Subcutaneous abdominal adipose tissue (tissue), 5 donors: Measurements from ENCODE around the gene CSHL1.

ENCODE experiments used
- H3K27ac ChIP-seq: one replicate; pipeline ENCODE4 v1.7.0; 2013; ENCODE audit warnings: low read depth, mild to moderate bottlenecking, inconsistent platforms, low read length, moderate library complexity
- H3K27me3 ChIP-seq, 5 donors: one replicate each; pipeline ENCODE4 v1.7.0; 2013; ENCODE audit warnings: low read length in 5 of 5, inconsistent platforms in 1 of 5; ENCODE audit not compliant: control insufficient read depth in 5 of 5, insufficient read depth in 4 of 5
- H3K36me3 ChIP-seq, 5 donors: one replicate each; pipeline ENCODE4 v1.7.0; 2013; ENCODE audit warnings: low read length in 5 of 5; ENCODE audit not compliant: control insufficient read depth in 5 of 5, insufficient read depth in 5 of 5
- H3K4me1 ChIP-seq, 5 donors: one replicate each; pipeline ENCODE4 v1.7.0; 2013; ENCODE audit warnings: low read length in 5 of 5, mild to moderate bottlenecking in 3 of 5, moderate library complexity in 1 of 5; ENCODE audit not compliant: control insufficient read depth in 5 of 5, insufficient read depth in 5 of 5
- H3K4me3 ChIP-seq, 5 donors: one replicate each; pipeline ENCODE4 v1.7.0; 2013; ENCODE audit warnings: low read length in 5 of 5, low read depth in 1 of 5
- H3K9ac ChIP-seq, 5 donors: one replicate each; pipeline ENCODE4 v1.7.0; 2013; ENCODE audit warnings: low read length in 5 of 5, mild to moderate bottlenecking in 4 of 5, moderate library complexity in 3 of 5
- H3K9me3 ChIP-seq, 5 donors: one replicate each; pipeline ENCODE4 v1.7.0; 2013; ENCODE audit warnings: low read length in 5 of 5; ENCODE audit not compliant: control insufficient read depth in 5 of 5
- donor health status: healthy.
- donor health status: healthy.
- donor health status: healthy.
- donor health status: healthy.
- donor health status: healthy.

Gene CSHL1

DNA sequence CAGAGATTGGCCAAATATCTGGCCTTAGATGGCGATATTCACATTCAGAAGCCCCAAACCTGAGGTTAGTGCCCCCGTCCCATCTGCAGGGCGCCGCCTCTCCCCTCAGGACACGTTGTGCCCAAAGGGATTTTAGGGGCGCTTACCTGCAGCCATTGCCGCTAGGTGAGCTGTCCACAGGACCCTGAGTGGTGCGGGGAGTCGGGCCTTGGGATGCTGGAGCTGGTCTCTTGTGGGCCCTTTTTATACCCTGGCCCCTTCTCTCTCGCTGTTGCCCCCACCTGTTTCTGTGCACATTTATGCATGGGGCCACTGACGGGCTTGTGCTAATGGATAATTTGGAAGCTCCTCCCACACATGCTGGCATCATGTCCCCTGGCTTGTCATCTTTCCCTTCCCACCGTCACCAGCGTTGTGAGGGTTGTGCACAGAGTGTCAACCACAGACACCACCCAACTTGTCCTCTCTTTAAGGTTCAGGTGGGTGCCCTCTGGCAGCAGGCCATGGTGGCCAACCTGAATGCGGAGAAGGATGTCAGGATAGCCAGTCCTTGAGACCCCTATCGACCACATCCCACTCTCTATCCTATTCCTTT, at the start of gene CSHL1:
CSHL1 (minus strand) TSS at position 218 of the 595 bp plus-strand sequence; CDS start at position 156, 62 bp downstream.
- no peaks in the 10 kb centered on the region for H3K4me1 ChIP-seq
- peaks cover 0 to 4% (median 2%) of the 10 kb centered on the region in 5 donors for H3K27me3 ChIP-seq
- H3K9me3 ChIP-seq = no peaks in the 10 kb centered on the region
- H3K27ac ChIP-seq = no peak within 1 kb of the TSS
- no peaks in the 10 kb centered on the region for H3K36me3 ChIP-seq
- H3K9ac ChIP-seq = no peak within 1 kb of the TSS
- no peak within 1 kb of the TSS for H3K4me3 ChIP-seq

DNA sequence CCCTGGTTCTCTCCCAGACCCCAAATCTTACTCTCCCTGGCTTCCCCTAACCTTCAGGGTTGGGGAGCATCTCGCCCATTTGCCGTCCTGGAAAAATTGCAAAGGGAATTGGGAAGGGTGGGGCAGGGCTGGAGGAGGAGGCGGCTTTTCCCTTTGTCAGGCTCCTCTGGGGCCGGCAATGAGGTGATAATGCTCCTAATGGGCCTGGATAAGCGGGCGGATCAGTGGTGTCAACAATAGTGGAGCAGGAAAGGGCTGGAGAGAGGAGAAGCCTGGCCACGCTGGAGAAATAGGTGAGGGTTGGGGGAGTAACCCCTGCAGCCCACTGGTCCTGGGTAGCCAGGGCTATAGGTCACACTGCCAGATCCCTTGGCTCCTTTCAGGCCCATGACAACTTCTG, 49.4 kb upstream of the CSHL1 start:
- Histone ChIP-seq H3K4me1 (peaks cover 8 to 69% (median 31%) of the 10 kb centered on the region in 5 donors), H3K4me3 (peak overlapping the region; percentile 12 to 81 (median 76)), H3K9me3 (no peaks in the 10 kb centered on the region), H3K27me3 (no peaks in the 10 kb centered on the region), H3K36me3 (peaks cover 0 to 10% (median 5%) of the 10 kb centered on the region in 5 donors), H3K9ac (peak overlapping the region in 3 of 5 donors; percentile 31 to 79 (median 52)), H3K27ac (peak overlapping the region; percentile 72)

DNA sequence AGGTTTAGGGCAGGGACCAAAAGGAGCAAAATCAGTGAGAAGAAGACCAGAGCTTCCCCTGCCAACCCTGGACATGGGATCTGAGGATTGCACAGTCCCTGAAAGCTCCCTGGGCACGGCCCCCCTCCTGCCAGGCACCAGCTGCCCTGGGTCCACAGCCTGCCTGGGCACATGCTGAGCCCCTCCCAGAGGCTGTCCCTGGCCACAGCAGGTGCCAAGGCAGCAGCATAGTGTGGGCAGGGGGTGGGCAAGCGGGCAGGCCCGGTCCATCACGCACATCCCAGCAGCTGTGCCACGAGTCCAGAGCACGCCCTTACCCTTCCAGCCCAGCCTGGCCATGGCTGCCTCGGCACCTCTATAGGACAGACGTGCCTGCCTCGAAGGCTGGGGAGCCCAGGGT, 48.9 kb upstream of the CSHL1 start:
- Histone ChIP-seq H3K9ac (peak overlapping the region in 4 of 5 donors; percentile 6 to 84 (median 66)), H3K36me3 (peaks cover 0 to 13% (median 7%) of the 10 kb centered on the region in 5 donors), H3K27me3 (no peaks in the 10 kb centered on the region), H3K4me1 (peaks cover 8 to 72% (median 31%) of the 10 kb centered on the region in 5 donors), H3K4me3 (peak overlapping the region; percentile 12 to 81 (median 76)), H3K27ac (peak overlapping the region; percentile 72), H3K9me3 (no peaks in the 10 kb centered on the region)

DNA sequence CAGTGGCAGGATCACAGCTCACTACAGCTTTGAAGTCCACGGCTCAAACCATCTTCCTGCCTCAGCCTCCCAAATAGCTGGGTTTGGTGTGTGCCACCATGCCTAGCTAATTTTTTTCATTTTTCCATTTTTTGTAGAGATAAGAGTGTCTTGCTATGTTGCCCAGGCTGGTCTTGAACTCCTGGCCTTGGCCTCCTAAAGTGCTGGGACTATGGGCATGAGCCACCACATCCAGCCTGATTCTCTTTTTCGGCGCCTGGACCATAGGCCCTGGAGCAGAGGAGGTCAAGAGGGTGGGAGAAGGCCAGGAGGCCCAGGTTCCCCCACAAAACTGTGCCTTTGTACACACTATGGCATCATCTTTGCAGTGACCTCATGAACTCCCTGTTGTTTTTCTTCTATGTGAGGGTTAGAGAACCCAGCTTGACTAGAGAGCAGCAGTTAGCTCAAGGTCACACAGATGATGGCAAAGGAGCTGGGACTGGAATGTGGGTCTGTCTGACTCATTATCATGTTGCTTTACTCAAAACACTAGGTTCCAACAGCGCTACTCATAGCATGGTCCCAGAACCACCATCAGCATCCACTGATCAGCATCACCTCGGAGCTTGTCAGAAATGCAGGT, 45.4 kb upstream of the CSHL1 start:
- H3K27ac ChIP-seq = no peak overlapping the region

DNA sequence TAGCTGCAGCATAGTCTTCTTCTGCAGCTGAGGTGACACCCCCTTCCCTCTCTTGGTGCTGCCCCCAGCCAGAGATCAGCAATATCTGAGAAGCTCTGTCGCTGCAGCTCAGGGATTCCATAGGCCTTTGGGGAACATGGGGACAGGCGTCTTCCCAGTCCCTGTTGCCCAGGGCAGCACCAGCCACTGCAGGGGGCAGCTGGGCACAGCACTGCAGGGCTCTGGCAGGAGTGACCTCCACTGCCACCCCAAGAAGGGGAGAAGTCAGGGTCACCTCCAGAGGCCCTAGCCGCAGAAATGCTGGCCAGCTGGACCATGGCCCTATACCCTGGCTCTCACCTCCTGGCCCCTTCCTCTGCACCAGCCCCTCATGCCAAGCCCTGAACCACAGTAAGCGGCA, 44.7 kb upstream of the CSHL1 start:
- no peaks in the 10 kb centered on the region for H3K9me3 ChIP-seq
- H3K4me1 ChIP-seq = peaks cover 0 to 55% (median 21%) of the 10 kb centered on the region in 5 donors
- H3K36me3 ChIP-seq = peaks cover 0 to 32% (median 18%) of the 10 kb centered on the region in 5 donors
- no peak overlapping the region for H3K9ac ChIP-seq
- H3K4me3 ChIP-seq = no peak overlapping the region
- H3K27ac ChIP-seq = no peak overlapping the region
- H3K27me3 ChIP-seq = peaks cover 0 to 6% (median 4%) of the 10 kb centered on the region in 5 donors

More for the DNA sequence above, 45.4 kb upstream of the CSHL1 start:
- Histone ChIP-seq H3K4me1 (peaks cover 4 to 59% (median 27%) of the 10 kb centered on the region in 5 donors), H3K36me3 (peaks cover 0 to 25% (median 12%) of the 10 kb centered on the region in 5 donors), H3K4me3 (no peak overlapping the region), H3K9ac (no peak overlapping the region), H3K27me3 (peaks cover 0 to 4% (median under 1%) of the 10 kb centered on the region in 5 donors), H3K9me3 (no peaks in the 10 kb centered on the region)

DNA sequence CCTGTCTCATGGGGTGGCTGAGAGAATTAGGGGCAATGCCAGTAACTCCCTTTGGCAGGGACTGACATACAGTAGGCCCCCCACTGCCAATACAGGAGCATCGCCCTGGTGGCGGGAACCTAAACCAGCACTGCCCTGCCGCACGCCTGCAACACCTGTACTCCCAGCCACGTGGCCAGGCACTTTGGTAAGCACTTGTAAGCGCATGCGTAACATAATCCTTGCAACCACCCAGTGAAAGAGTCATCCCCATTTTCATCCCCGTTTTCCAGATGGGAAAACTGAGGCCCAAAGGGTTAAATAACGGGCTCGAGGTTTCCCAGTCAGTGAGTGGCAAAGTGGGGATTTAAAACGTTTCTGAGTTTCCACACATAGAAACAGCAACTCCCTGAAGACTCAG, 44.2 kb upstream of the CSHL1 start:
- Histone ChIP-seq H3K4me3 (no peak overlapping the region), H3K36me3 (peaks cover 0 to 36% (median 19%) of the 10 kb centered on the region in 5 donors), H3K4me1 (peaks cover 0 to 56% (median 17%) of the 10 kb centered on the region in 5 donors), H3K9me3 (no peaks in the 10 kb centered on the region), H3K27me3 (peaks cover 0 to 6% (median 4%) of the 10 kb centered on the region in 5 donors), H3K9ac (no peak overlapping the region), H3K27ac (no peak overlapping the region)

DNA sequence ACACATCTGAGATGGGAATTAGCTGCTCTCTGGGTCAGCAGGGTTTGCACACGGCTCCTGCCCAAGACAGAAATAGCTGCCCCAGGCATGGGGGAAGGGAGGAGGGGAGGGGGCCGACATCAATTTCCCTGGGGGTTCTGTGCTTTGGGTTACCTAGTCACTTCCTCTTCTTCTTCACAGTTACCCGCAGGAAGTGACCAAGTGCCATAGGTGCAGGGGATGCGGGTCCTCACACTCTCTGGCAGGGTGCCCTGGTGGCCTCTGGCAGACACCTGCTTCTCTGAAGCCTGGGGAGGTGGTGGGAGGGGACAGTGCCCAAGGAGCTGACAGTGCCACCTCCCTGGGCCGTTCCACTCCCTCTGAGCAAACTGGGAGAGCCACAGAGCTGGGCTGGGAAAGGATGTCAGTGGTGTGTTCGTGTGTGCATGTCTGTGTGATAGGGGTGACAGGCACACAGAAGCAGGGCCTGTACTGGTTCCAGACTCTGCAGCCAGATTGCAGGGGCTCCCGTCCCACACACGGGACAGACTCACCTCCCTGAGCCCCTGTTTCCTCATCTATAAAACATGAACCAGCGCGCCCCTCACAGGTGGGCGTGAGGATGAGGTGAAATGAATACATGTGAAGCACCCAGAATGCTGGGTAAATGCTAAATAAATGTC, 43.5 kb upstream of the CSHL1 start:
- H3K4me3 ChIP-seq = no peak overlapping the region
- peaks cover 0 to 9% (median 4%) of the 10 kb centered on the region in 5 donors for H3K27me3 ChIP-seq
- no peaks in the 10 kb centered on the region for H3K9me3 ChIP-seq
- no peak overlapping the region for H3K27ac ChIP-seq
- H3K9ac ChIP-seq = peak overlapping the region in 1 of 5 donors; percentile 18
- H3K36me3 ChIP-seq = peaks cover 0 to 36% (median 19%) of the 10 kb centered on the region in 5 donors
- peaks cover 0 to 49% (median 12%) of the 10 kb centered on the region in 5 donors for H3K4me1 ChIP-seq

DNA sequence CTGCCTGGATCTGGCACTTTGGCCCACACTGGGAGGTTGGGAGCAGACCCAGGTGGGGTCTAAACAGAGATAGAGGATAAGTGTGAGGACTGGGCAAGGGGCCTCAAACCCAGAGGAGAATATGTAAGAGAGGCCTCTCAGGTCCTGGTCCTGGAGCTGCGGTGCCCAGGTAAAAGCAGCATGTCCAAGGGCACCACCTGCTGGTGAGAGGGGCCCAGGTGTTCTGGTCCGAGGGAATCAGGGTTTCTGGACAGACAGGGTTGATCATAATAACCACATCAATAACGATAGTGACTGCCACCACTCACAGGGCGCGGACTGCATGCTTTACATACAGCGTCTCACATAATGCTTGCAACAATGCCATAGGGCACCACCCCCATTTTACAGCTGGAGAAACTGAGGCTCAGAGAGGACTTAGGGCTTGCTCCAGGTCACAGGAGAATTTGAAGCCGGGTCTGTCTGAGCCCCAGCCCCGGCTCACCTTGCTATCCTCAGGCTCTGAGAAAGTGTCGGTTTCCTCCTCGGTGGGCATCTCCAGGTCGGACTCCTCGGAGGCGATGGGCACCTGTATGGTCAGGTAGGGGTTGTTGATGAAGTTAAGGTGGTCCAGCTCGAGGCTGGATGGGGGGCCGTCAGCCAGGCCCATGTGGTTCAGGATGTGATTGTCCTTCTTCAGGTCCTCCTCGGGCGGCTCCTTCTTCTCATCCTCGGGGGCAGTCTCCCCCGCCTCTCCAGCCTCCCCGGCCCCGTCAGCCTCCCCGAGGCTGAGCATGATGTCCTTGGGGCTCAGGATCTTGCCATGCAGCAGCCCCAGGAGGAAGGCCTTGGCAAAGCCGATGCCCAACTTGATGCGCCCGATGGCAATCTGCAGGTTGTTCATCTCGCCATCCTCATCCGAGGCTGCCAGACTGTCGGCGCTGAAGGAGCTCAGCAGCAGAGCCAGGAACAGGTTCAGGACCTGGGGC, 40.2 kb upstream of the CSHL1 start:
- Histone ChIP-seq H3K4me3 (no peak overlapping the region), H3K27ac (no peak overlapping the region), H3K9me3 (no peaks in the 10 kb centered on the region), H3K4me1 (peaks cover 0 to 39% (median 17%) of the 10 kb centered on the region in 5 donors), H3K9ac (no peak overlapping the region), H3K27me3 (peaks cover 0 to 16% (median 9%) of the 10 kb centered on the region in 5 donors), H3K36me3 (peaks cover 0 to 50% (median 19%) of the 10 kb centered on the region in 5 donors)

DNA sequence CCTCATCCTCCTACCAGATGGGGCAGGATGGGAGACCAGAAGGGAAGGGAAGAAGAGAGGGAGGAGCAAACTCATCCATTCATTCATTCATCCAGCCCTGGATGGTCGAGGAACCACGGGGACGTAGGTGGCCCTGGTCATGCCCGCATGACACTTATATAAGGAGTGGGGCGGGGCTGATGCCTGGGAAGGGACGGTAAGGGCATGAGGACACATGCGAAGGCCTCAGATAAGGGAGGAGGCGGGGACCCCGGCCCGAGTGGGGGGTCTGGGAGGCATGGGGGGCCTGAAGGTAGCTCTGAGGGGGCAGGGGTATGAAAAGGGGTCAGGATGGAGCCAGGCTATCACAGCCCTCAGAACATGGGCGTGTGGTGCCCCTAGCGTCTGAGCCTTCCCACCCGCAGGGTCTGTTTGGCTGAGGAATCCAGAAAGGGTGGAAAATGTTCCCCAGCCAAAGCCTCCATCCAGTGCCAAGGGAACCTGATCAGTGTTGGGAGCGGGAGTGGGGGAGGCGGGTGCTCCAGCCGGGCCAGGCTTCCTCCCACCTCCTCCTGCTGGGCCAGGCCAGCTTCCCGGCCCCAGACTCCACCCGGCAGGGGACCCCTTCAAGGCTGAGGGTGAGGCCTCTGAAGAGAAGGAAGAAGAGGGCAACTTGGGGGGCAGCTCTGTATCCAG, 38.7 kb upstream of the CSHL1 start:
- Histone ChIP-seq H3K9ac (no peak overlapping the region), H3K36me3 (peaks cover 0 to 53% (median 28%) of the 10 kb centered on the region in 5 donors), H3K4me3 (no peak overlapping the region), H3K27ac (no peak overlapping the region), H3K27me3 (peaks cover 0 to 16% (median 9%) of the 10 kb centered on the region in 5 donors), H3K4me1 (peaks cover 0 to 28% (median 12%) of the 10 kb centered on the region in 5 donors), H3K9me3 (no peaks in the 10 kb centered on the region)
